ENCODE results near the gene GAS6. TPM values are rescaled to one million over a fixed set of nuclear protein-coding genes. Genes with fewer than 3 reads are reported as not detected.

GAS6 gene
- total and polyA plus RNA-seq, 11 donors, result 96.7 to 438 (median 183) TPM

DNA sequence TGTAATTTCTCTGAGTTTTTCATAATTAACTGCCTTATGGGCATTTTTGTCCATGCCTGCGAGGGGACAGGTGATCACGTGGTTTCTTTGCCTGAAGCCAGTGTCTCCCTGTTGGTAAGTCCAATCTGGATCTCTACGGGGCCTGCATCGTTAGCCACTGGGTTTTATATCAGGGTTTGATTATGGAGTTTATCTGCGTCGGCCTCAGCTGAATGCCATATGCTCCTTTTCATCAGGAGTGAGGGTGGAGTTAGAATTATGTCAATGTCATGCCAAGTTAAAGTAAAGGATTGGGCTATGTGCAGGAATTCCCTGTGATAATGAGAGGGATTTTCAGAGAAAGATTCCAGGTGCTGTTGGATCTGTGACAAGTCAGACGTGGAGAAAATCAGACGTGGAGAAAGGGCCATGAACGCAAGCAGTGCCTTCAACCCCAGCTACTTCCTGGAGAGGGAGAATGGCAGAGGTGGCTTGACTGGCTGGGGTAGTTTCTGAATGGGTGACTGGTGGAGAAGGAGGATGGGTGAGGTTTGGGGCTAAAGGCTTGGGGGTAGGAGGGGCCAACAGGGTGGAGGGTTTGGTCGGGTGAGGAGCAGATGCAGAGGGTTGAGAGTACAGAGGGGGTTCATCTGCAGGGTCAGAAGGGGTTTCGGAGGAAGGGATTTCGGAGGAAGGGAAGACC is 80.5 kb downstream of the GAS6 start:
- 74 to 77% (median 76%) methylated on average over 12 of the region's 12 CpGs for WGBS, 4 donors

DNA sequence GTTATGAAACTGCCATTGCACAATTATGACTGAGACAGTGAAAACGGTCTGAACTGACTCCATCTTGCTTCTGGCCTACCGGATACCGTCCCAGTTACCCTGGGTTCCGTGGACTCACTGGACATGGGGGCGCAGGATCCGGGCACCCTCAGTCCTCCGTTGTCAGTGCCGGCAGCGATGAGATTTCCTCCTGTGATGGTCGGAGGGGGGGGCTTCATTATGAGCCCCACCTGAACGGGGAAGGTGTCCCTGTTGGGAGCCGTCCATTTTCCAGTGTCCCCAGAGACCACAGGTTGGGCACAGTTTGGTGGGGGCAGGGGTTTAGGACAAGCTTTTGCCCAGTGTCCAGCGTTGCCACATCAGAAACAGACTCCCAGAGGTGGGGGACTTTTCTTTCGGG is 81.4 kb downstream of the GAS6 start:
- ATAC-seq (no peak), DNase-seq (peak in 1 of 5 donors; percentile 8)
- Histone ChIP-seq H3K36me3 (peaks cover 0 to 3% (median 0%) of the 10 kb centered on the region in 9 donors), H3K27ac (no peak overlapping the region), H3K9me3 (no peaks in the 10 kb centered on the region), H3K27me3 (no peaks in the 10 kb centered on the region), H3K4me1 (no peaks in the 10 kb centered on the region), H3K4me3 (no peak overlapping the region)
- intact Hi-C loops (cut with DNase I), result no loop called here
- WGBS, 4 donors, result 80 to 85% (median 83%) methylated on average over 12 to 14 of the region's 14 CpGs
- TF ChIP-seq, protein P1, sequence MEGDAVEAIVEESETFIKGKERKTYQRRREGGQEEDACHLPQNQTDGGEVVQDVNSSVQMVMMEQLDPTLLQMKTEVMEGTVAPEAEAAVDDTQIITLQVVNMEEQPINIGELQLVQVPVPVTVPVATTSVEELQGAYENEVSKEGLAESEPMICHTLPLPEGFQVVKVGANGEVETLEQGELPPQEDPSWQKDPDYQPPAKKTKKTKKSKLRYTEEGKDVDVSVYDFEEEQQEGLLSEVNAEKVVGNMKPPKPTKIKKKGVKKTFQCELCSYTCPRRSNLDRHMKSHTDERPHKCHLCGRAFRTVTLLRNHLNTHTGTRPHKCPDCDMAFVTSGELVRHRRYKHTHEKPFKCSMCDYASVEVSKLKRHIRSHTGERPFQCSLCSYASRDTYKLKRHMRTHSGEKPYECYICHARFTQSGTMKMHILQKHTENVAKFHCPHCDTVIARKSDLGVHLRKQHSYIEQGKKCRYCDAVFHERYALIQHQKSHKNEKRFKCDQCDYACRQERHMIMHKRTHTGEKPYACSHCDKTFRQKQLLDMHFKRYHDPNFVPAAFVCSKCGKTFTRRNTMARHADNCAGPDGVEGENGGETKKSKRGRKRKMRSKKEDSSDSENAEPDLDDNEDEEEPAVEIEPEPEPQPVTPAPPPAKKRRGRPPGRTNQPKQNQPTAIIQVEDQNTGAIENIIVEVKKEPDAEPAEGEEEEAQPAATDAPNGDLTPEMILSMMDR (IDR thresholded peaks at IDR 0.05), result no peak
- TF ChIP-seq POLR2A (IDR thresholded peaks at IDR 0.05), result no peak

More for the DNA sequence above, 80.5 kb downstream of the GAS6 start:
- H3K4me1 ChIP-seq, result no peaks in the 10 kb centered on the region
- H3K36me3 ChIP-seq, result peaks cover 0 to 3% (median 0%) of the 10 kb centered on the region in 9 donors
- intact Hi-C loops (cut with DNase I), result no loop called here
- no peaks in the 10 kb centered on the region for H3K27me3 ChIP-seq
- no peak overlapping the region for H3K4me3 ChIP-seq
- H3K9me3 ChIP-seq, result no peaks in the 10 kb centered on the region
- H3K27ac ChIP-seq, result no peak overlapping the region
- no peak for ATAC-seq
- TF ChIP-seq POLR2A (IDR thresholded peaks at IDR 0.05), result no peak
- TF ChIP-seq, protein P1 (IDR thresholded peaks at IDR 0.05), result no peak
- DNase-seq, result peak in 2 of 5 donors; percentile 6 to 18

DNA sequence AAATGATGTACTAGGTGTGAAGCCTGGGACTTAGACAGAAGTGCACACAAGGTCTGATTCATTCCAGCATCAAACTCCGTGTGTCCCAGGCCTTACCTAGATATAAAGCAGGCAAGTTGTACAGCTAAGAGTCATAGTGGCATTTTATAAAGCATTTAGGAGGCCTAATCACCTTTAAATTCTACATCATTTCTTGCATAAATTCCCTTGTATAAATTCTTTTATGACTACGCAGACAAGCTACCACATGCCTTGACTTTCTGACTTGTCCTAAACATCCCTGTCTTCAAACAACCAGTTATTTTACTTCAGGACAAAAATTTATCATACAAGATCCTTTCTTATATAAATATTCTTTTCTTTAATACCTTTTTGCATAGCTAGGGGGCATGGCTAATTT is 82.3 kb downstream of the GAS6 start:
- 84 to 87% (median 85%) methylated on average over 2 of the region's 2 CpGs for WGBS, 4 donors

More for the DNA sequence above, 82.3 kb downstream of the GAS6 start:
- H3K4me1 ChIP-seq, result no peaks in the 10 kb centered on the region
- H3K36me3 ChIP-seq, result no peaks in the 10 kb centered on the region
- intact Hi-C loops (cut with DNase I), result no loop called here
- ATAC-seq, result no peak
- no peak for DNase-seq
- TF ChIP-seq, protein P1 (IDR thresholded peaks at IDR 0.05), result peak in 1 of 12 donors; percentile 13
- TF ChIP-seq POLR2A (IDR thresholded peaks at IDR 0.05), result no peak
- no peaks in the 10 kb centered on the region for H3K9me3 ChIP-seq
- no peak overlapping the region for H3K27ac ChIP-seq
- H3K4me3 ChIP-seq, result no peak overlapping the region
- H3K27me3 ChIP-seq, result peaks cover 0 to 3% (median 0%) of the 10 kb centered on the region in 9 donors
